Measurements from ENCODE around the gene MAP3K12. TPM values are rescaled to one million over a fixed set of nuclear protein-coding genes. Genes with fewer than 3 reads are reported as not detected.
A peak's percentile ranks its signal among the peaks of the same experiment; 100 is the strongest.

Gene MAP3K12
- total RNA-seq, 1 donor from 2014 or later: 4.8 TPM

DNA sequence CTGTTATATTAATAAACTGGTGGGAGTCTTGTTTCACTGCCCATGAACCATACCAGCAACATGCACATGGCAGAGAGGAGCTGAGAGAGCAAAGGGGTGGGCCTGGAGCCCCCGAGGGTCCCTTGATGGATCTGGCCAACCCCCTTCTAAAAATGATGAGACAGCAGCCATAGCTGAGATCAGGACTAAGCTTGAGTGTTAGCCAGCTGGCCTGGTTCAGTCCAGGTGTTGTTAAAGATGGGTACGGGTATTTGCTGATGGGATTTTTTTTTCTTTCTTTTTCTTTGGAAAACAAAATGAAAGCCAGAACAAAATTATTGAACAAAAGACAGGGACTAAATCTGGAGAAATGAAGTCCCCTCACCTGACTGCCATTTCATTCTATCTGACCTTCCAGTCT lies 31.4 kb downstream of the MAP3K12 start:
- H3K36me3 ChIP-seq: peaks cover 100% of the 10 kb centered on the region
- no peak for DNase-seq
- no peak for TF ChIP-seq CTCF (IDR thresholded peaks at IDR 0.05; ENCODE audit: borderline replicate concordance)
- H3K9me3 ChIP-seq (replicated peaks): no peaks in the 10 kb centered on the region
- intact Hi-C loops (cut with micrococcal nuclease): no loop called here
- H3K27ac ChIP-seq (replicated peaks): peak overlapping the region; percentile 69
- H3K4me3 ChIP-seq: no peak overlapping the region
- no peaks in the 10 kb centered on the region for H3K27me3 ChIP-seq (ENCODE audit: low read depth)
- H3K4me1 ChIP-seq: peaks cover 98% of the 10 kb centered on the region

GRCh38 chr12:53467082-53467481 lies 32.2 kb downstream of the MAP3K12 start:
- H3K27me3 ChIP-seq (ENCODE audit: low read depth): no peaks in the 10 kb centered on the region
- intact Hi-C loops (cut with micrococcal nuclease): no loop called here
- no peak for TF ChIP-seq CTCF (IDR thresholded peaks at IDR 0.05; ENCODE audit: borderline replicate concordance)
- H3K4me1 ChIP-seq: peaks cover 98% of the 10 kb centered on the region
- DNase-seq: no peak
- H3K4me3 ChIP-seq: no peak overlapping the region
- peaks cover 100% of the 10 kb centered on the region for H3K36me3 ChIP-seq
- H3K27ac ChIP-seq (replicated peaks): peak overlapping the region; percentile 69
- H3K9me3 ChIP-seq (replicated peaks): no peaks in the 10 kb centered on the region

DNA sequence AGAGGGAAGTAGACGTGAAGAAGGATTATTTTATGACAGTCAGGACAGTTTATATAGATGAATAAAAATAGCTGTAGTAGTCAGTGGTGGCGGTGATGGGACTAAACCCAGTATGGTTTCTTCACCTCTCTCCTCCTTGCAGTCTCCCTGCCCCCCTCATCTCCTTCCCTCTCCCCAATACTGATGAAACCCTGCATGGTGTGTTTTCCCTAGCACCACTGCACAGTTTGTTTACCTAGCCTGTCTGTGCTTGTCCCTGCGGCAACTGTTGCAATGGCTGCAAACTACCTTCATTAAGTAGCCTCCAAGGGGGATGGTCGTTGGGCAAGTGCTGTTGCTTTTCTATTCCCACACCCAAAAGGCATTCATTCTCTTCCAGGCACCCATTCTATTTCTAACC lies 32.6 kb downstream of the MAP3K12 start:
- no peaks in the 10 kb centered on the region for H3K27me3 ChIP-seq (ENCODE audit: low read depth)
- no peak for DNase-seq
- peak overlapping the region; percentile 69 for H3K27ac ChIP-seq (replicated peaks)
- H3K4me1 ChIP-seq: peaks cover 98% of the 10 kb centered on the region
- H3K4me3 ChIP-seq: no peak overlapping the region
- H3K36me3 ChIP-seq: peaks cover 100% of the 10 kb centered on the region
- no peaks in the 10 kb centered on the region for H3K9me3 ChIP-seq (replicated peaks)
- no peak for TF ChIP-seq CTCF (IDR thresholded peaks at IDR 0.05; ENCODE audit: borderline replicate concordance)
- intact Hi-C loops (cut with micrococcal nuclease): no loop called here

DNA sequence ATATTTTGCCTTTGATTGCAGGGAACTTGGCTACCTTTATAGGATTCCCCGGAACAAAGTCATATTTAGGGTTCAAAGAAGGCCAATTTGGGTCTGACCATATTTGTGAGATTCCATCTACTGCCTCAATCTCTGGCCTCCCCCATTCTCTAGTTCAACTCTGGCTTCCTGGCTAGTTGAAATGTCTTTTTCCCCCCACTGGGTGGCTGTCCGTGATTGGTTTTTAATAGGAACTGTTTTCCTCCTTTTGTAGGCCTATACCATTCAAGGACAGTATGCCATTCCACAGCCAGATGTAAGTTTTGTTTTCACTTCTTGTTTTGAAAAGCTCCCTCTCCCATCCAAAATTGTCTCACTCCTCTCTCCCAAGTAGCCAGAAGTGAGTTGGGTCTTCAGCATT lies 33.6 kb downstream of the MAP3K12 start:
- TF ChIP-seq CTCF (IDR thresholded peaks at IDR 0.05; ENCODE audit: borderline replicate concordance): no peak
- Histone ChIP-seq H3K27ac (replicated peaks) (peak overlapping the region; percentile 69), H3K4me1 (peaks cover 98% of the 10 kb centered on the region), H3K36me3 (peaks cover 100% of the 10 kb centered on the region), H3K27me3 (ENCODE audit: low read depth) (no peaks in the 10 kb centered on the region), H3K9me3 (replicated peaks) (no peaks in the 10 kb centered on the region), H3K4me3 (no peak overlapping the region)
- intact Hi-C loops (cut with micrococcal nuclease): no loop called here
- DNase-seq: no peak

DNA sequence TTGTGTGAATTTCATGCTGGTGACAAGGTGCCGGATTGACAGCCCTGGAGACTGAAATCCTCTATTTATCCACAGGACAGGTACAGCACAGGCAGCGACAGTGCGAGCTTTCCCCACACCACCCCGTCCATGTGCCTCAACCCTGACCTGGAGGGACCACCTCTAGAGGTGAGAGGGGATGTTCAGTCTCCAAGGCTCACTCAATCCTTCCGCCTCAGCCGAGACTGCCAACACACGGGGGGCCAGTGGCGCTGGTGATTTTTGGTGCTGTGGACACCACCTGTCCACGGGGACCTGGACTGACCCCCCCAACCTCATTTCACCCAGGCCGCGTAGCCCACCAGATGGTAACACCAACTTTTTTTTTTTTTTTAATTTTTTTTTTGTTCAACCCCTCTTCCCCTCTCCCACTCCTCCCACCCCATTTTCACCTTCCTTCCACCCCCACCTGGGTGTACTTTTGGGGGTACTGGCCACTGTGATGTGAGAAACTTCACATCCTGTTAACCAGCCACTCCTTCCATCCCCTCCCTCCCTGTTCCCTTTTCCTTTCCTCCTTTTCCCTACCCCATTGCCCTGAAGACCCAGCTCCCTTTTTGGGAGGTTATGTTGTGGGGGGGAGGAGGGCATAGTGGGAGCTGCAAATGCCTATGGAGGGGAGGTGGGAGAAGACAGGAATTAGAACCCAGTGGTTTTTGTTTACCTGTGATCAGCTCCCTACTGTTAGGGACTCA lies 34.4 kb downstream of the MAP3K12 start:
- H3K4me1 ChIP-seq: peaks cover 98% of the 10 kb centered on the region

More for the DNA sequence above, 34.4 kb downstream of the MAP3K12 start:
- no peak for DNase-seq
- intact Hi-C loops (cut with micrococcal nuclease): no loop called here
- Histone ChIP-seq H3K9me3 (replicated peaks) (no peaks in the 10 kb centered on the region), H3K27me3 (ENCODE audit: low read depth) (no peaks in the 10 kb centered on the region), H3K36me3 (peaks cover 100% of the 10 kb centered on the region), H3K27ac (replicated peaks) (peak overlapping the region; percentile 69), H3K4me3 (no peak overlapping the region)
- no peak for TF ChIP-seq CTCF (IDR thresholded peaks at IDR 0.05; ENCODE audit: borderline replicate concordance)
